ENCODE results near the gene CMC1. TPM values are rescaled to one million over a fixed set of nuclear protein-coding genes. Genes with fewer than 3 reads are reported as not detected.
"Not testable (repeated sequence)": the region's sequence is repeated elsewhere in the genome, so short reads cannot be mapped to it uniquely, and the experiment has no call there.

Gene CMC1
- total and polyA plus RNA-seq, 2 donors = 17.6 to 51.7 TPM

DNA sequence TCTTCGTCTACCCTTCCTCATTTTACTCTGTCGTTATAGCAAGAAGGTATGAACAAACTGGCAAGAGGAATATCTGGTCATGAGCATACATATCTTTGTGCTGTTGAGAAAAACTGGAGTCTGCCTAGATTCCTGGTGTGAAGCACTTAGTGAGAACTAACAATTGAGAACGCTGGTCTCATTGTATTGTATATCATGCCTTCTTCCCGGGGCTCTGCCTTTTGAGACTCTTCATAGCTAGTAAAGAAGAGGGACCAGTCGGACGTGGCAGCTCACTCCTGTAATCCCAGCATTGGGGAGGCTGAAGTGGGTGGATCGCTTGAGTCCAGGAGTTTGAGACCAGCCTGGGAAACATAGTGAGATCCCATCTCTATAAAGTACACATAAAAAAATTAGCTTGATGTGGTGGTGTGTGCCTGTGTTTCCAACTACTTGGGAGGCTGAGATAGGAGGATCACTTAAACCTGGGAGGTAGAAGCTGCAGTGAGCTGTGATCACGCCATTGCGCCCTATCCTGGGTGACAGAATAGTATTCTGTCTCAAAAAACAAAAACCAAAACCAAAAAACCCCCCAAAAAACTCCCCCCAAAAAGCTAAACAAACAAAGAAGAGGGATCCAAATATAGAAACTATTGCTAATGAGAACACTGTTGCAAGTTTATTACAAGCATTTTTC, 11.8 kb downstream of the CMC1 start:
- Histone ChIP-seq H3K27ac (ENCODE audit: low read depth in 1 of 2, low read length in 1 of 2) (no peak overlapping the region), H3K9me3 (ENCODE audit: control insufficient read depth in 2 of 2, insufficient read depth in 1 of 2, low read length in 1 of 2) (no peaks in the 10 kb centered on the region), H3K27me3 (ENCODE audit: control insufficient read depth in 2 of 2, insufficient read depth in 1 of 2, low read length in 1 of 2) (no peaks in the 10 kb centered on the region), H3K36me3 (ENCODE audit: control insufficient read depth in 2 of 2, insufficient read depth in 2 of 2, low read length in 1 of 2) (no peaks in the 10 kb centered on the region), H3K4me3 (ENCODE audit: low read length in 2 of 2) (no peak overlapping the region), H3K4me1 (ENCODE audit: control insufficient read depth in 2 of 2, insufficient read depth in 2 of 2, low read length in 2 of 2) (peaks cover 0 to 2% of the 10 kb centered on the region in 2 donors)
- WGBS = 97% methylated on average over 9 of the region's 9 CpGs
- no peak for DNase-seq (ENCODE audit: low read depth in 6 of 9, low spot score in 9 of 9)

DNA sequence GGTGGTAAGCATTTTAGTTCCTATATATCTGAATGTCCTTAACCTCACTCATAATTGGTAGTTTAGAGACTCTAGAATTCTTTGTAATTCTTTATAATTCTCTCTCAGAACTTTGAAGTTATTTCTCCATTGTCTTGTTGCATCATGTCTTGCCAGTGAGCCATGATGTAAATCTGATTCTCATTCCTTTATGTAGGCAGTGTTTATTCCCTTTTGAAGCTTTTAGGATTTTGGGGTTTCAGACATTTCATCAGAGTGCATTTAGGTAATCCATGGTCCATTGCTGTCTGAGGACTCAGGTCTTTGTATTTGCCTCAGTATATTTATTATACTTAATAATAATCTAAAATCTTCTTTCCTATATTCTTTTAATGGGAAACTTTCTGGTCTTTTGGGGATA, 20.6 kb downstream of the CMC1 start:
- Histone ChIP-seq H3K36me3 (ENCODE audit: control insufficient read depth in 2 of 2, insufficient read depth in 2 of 2, low read length in 1 of 2) (peaks cover 0 to 3% of the 10 kb centered on the region in 2 donors), H3K4me3 (ENCODE audit: low read length in 2 of 2) (no peak overlapping the region), H3K4me1 (ENCODE audit: control insufficient read depth in 2 of 2, insufficient read depth in 2 of 2, low read length in 2 of 2) (no peaks in the 10 kb centered on the region), H3K27me3 (ENCODE audit: control insufficient read depth in 2 of 2, insufficient read depth in 1 of 2, low read length in 1 of 2) (no peaks in the 10 kb centered on the region), H3K9me3 (ENCODE audit: control insufficient read depth in 2 of 2, insufficient read depth in 1 of 2, low read length in 1 of 2) (no peaks in the 10 kb centered on the region), H3K27ac (ENCODE audit: low read depth in 1 of 2, low read length in 1 of 2) (no peak overlapping the region)
- no peak for DNase-seq (ENCODE audit: low read depth in 6 of 9, low spot score in 9 of 9)

DNA sequence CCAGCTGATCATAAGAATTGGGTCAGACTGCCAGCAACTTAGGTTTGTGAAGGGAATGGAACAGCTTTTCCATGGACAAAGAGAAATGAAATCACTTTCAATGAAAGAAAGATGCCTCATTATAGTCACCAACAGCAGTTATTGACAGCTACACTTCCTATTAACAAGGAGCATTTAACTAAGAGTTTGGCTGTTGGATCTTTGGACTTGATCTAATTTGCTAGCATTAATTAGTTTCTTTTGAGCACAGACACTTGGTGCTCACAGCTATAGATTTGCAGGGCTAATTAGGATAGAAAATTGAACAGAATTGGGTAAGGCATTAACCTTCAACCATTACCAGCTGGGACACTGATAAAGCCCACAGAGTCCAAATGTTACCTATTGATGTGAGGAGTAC, 24.2 kb downstream of the CMC1 start:
- Histone ChIP-seq H3K36me3 (ENCODE audit: control insufficient read depth in 2 of 2, insufficient read depth in 2 of 2, low read length in 1 of 2) (peaks cover 5 to 6% of the 10 kb centered on the region in 2 donors), H3K27me3 (ENCODE audit: control insufficient read depth in 2 of 2, insufficient read depth in 1 of 2, low read length in 1 of 2) (no peaks in the 10 kb centered on the region), H3K4me1 (ENCODE audit: control insufficient read depth in 2 of 2, insufficient read depth in 2 of 2, low read length in 2 of 2) (no peaks in the 10 kb centered on the region), H3K4me3 (ENCODE audit: low read length in 2 of 2) (no peak overlapping the region), H3K9me3 (ENCODE audit: control insufficient read depth in 2 of 2, insufficient read depth in 1 of 2, low read length in 1 of 2) (no peaks in the 10 kb centered on the region), H3K27ac (ENCODE audit: low read depth in 1 of 2, low read length in 1 of 2) (no peak overlapping the region)
- no peak for DNase-seq (ENCODE audit: low read depth in 6 of 9, low spot score in 9 of 9)

DNA sequence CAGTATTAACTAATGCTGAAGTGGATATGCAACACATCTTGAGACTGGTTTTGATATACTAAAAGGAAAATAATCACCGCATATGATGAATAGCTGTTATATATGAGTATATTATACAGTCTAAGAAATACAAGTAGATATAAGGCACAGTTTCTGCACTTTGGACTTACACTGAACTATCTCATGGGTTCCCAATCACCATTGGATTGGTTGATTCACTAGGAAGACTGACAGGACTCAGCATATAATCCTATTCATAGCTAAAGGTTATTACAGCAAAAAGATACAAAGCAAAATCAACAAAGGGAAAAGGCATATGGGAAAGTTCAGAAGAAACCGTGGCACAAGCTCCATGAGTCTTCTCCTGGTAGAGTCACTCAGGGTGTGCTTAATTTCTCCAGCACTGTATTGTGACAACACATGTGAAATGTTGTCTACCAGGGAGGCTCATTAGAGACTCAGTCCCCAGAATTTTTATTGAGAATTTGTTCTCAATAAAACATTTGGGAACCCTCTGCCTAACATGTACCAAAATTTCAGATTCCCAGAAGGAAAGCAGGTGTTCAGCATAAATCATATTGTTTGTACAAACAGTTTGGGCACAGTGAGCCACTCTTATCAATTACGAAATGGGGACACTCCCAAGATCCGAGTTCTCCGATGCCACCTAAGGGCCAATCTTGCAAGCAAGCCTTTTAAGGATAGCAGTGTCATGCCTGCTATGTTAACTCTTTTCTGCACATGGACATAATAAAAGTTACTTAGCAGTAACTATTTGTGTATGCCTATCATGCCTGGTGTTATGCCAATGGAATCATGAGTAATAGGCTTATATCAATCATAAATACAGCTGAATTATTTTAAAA, 26.8 kb downstream of the CMC1 start:
- Histone ChIP-seq H3K27ac (ENCODE audit: low read depth in 1 of 2, low read length in 1 of 2) (no peak overlapping the region), H3K4me1 (ENCODE audit: control insufficient read depth in 2 of 2, insufficient read depth in 2 of 2, low read length in 2 of 2) (no peaks in the 10 kb centered on the region), H3K36me3 (ENCODE audit: control insufficient read depth in 2 of 2, insufficient read depth in 2 of 2, low read length in 1 of 2) (peaks cover 6 to 9% of the 10 kb centered on the region in 2 donors), H3K9me3 (ENCODE audit: control insufficient read depth in 2 of 2, insufficient read depth in 1 of 2, low read length in 1 of 2) (no peaks in the 10 kb centered on the region), H3K27me3 (ENCODE audit: control insufficient read depth in 2 of 2, insufficient read depth in 1 of 2, low read length in 1 of 2) (no peaks in the 10 kb centered on the region), H3K4me3 (ENCODE audit: low read length in 2 of 2) (no peak overlapping the region)
- WGBS = 95% methylated on average over 5 of the region's 5 CpGs
- DNase-seq (ENCODE audit: low read depth in 6 of 9, low spot score in 9 of 9) = no peak

DNA sequence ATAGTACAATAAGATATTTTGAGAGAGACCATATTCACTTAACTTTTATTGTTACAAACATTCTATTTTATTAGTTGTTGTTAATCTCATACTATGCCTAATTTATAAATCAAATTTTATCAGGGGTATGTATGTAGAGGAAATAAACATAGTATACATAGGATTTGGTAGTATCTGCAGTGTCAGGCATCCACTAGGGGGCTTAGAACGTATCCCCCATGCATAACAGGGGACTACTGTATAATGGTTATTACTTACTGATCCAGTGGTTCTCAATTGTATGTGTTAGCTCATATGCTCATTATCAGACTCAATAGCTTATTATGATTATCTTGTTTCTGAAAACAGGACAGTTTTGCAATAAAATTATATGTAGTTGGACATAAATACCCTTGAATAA, 27.6 kb downstream of the CMC1 start:
- 91% methylated on average over 1 of the region's 1 CpG for WGBS
- Histone ChIP-seq H3K36me3 (ENCODE audit: control insufficient read depth in 2 of 2, insufficient read depth in 2 of 2, low read length in 1 of 2) (peaks cover 5 to 9% of the 10 kb centered on the region in 2 donors), H3K4me3 (ENCODE audit: low read length in 2 of 2) (no peak overlapping the region)

DNA sequence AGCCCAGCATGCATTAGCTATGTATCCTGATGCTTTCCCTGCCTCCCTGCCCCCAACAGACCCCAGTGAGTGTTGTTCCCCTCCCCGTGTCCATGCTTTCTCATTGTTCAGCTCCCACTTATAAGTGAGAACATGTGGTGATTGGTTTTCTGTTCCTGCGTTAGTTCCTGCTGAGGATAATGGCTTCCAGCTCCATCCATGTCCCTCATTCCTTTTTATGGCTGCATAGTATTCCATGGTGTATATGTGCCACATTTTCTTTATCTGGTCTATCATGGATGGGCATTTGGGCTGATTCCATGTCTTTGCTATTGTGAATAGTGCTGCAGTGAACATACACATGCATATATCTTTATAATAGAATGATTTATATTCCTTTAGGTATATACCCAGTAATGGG, 28.5 kb downstream of the CMC1 start:
- H3K4me1 ChIP-seq (ENCODE audit: control insufficient read depth in 2 of 2, insufficient read depth in 2 of 2, low read length in 2 of 2); DNase-seq (ENCODE audit: low read depth in 6 of 9, low spot score in 9 of 9); H3K36me3 ChIP-seq (ENCODE audit: control insufficient read depth in 2 of 2, insufficient read depth in 2 of 2, low read length in 1 of 2); H3K9me3 ChIP-seq (ENCODE audit: control insufficient read depth in 2 of 2, insufficient read depth in 1 of 2, low read length in 1 of 2); H3K4me3 ChIP-seq (ENCODE audit: low read length in 2 of 2); H3K27ac ChIP-seq (ENCODE audit: low read depth in 1 of 2, low read length in 1 of 2); H3K27me3 ChIP-seq (ENCODE audit: control insufficient read depth in 2 of 2, insufficient read depth in 1 of 2, low read length in 1 of 2): not testable (repeated sequence)
- whole genome bisulfite sequencing = 98% methylated on average over 2 of the region's 2 CpGs

More for the DNA sequence above, 27.6 kb downstream of the CMC1 start:
- no peaks in the 10 kb centered on the region for H3K9me3 ChIP-seq (ENCODE audit: control insufficient read depth in 2 of 2, insufficient read depth in 1 of 2, low read length in 1 of 2)
- H3K27ac ChIP-seq (ENCODE audit: low read depth in 1 of 2, low read length in 1 of 2) = no peak overlapping the region
- no peaks in the 10 kb centered on the region for H3K27me3 ChIP-seq (ENCODE audit: control insufficient read depth in 2 of 2, insufficient read depth in 1 of 2, low read length in 1 of 2)
- H3K4me1 ChIP-seq (ENCODE audit: control insufficient read depth in 2 of 2, insufficient read depth in 2 of 2, low read length in 2 of 2) = no peaks in the 10 kb centered on the region
- no peak for DNase-seq (ENCODE audit: low read depth in 6 of 9, low spot score in 9 of 9)

DNA sequence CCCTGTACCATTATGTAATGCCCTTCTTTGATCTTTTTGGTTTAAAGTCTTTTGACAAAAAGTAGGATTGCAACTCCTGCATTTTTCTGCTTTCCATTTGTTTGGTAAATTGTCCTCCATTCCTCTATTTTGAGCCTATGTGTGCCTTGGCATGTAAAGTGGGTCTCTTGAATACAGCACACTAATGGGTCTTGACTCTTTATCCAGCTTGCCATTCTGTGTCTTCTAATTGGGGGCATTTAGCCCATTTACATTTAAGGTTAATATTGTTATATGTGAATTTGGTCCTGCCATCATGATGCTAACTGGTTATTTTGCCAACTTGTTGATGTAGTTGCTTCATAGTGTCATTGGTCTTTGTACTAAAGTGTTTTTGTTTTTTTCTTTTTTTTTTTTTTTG, 32.4 kb downstream of the CMC1 start:
- DNase-seq (ENCODE audit: low read depth in 6 of 9, low spot score in 9 of 9) = no peak
- H3K9me3 ChIP-seq (ENCODE audit: control insufficient read depth in 2 of 2, insufficient read depth in 1 of 2, low read length in 1 of 2) = peaks cover 0 to 3% of the 10 kb centered on the region in 2 donors
- H3K27me3 ChIP-seq (ENCODE audit: control insufficient read depth in 2 of 2, insufficient read depth in 1 of 2, low read length in 1 of 2) = no peaks in the 10 kb centered on the region
- no peaks in the 10 kb centered on the region for H3K4me1 ChIP-seq (ENCODE audit: control insufficient read depth in 2 of 2, insufficient read depth in 2 of 2, low read length in 2 of 2)
- H3K27ac ChIP-seq (ENCODE audit: low read depth in 1 of 2, low read length in 1 of 2) = no peak overlapping the region
- peaks cover 12% of the 10 kb centered on the region in 2 donors for H3K36me3 ChIP-seq (ENCODE audit: control insufficient read depth in 2 of 2, insufficient read depth in 2 of 2, low read length in 1 of 2)
- no peak overlapping the region for H3K4me3 ChIP-seq (ENCODE audit: low read length in 2 of 2)

DNA sequence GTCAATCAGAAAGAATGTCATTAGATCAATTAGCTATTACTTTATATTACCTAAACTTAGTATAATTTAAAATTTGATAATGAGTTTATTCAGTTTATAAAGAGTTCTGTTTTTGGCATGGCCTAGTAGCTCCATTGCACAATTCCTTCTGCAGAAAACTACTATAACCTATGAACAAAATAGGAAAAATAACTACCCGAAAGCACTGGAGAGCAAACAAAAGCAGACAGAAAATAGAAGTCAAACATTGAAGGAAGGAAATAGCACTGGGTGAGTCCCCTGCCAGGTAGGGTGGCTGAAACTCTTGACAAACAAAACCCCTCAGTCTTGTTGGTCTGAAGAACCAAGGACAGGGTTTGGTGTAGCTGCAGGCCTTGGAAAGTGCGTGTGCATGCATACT, 37.5 kb downstream of the CMC1 start:
- Histone ChIP-seq H3K36me3 (ENCODE audit: control insufficient read depth in 2 of 2, insufficient read depth in 2 of 2, low read length in 1 of 2) (peaks cover 3 to 10% of the 10 kb centered on the region in 2 donors), H3K4me1 (ENCODE audit: control insufficient read depth in 2 of 2, insufficient read depth in 2 of 2, low read length in 2 of 2) (no peaks in the 10 kb centered on the region), H3K9me3 (ENCODE audit: control insufficient read depth in 2 of 2, insufficient read depth in 1 of 2, low read length in 1 of 2) (peaks cover 0 to 3% of the 10 kb centered on the region in 2 donors), H3K27me3 (ENCODE audit: control insufficient read depth in 2 of 2, insufficient read depth in 1 of 2, low read length in 1 of 2) (no peaks in the 10 kb centered on the region), H3K27ac (ENCODE audit: low read depth in 1 of 2, low read length in 1 of 2) (no peak overlapping the region), H3K4me3 (ENCODE audit: low read length in 2 of 2) (no peak overlapping the region)
- no peak for DNase-seq (ENCODE audit: low read depth in 6 of 9, low spot score in 9 of 9)
- WGBS = over 99% methylated on average over 2 of the region's 2 CpGs

DNA sequence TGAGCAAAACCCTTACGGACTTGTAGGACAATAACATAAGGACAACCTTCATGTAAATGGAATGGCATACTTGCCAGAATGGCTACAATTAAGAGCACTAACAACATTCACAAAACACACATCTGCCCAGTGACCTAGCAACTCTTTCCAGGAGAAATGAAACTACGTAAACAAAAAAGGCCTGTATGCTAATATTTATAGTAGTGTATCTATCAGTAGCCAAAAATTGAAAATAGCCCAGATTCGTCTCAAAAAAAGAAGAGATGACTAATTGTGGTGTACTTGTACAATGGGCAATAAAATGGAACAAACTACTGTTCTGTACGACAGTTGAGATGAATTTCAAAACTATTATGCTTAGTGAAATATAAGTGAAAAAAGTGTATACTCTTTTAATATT, 38.4 kb downstream of the CMC1 start:
- 85% methylated on average over 4 of the region's 4 CpGs for WGBS
- DNase-seq (ENCODE audit: low read depth in 6 of 9, low spot score in 9 of 9) = no peak
- Histone ChIP-seq H3K27ac (ENCODE audit: low read depth in 1 of 2, low read length in 1 of 2) (no peak overlapping the region), H3K36me3 (ENCODE audit: control insufficient read depth in 2 of 2, insufficient read depth in 2 of 2, low read length in 1 of 2) (peaks cover 3 to 9% of the 10 kb centered on the region in 2 donors), H3K4me3 (ENCODE audit: low read length in 2 of 2) (no peak overlapping the region), H3K27me3 (ENCODE audit: control insufficient read depth in 2 of 2, insufficient read depth in 1 of 2, low read length in 1 of 2) (no peaks in the 10 kb centered on the region), H3K9me3 (ENCODE audit: control insufficient read depth in 2 of 2, insufficient read depth in 1 of 2, low read length in 1 of 2) (no peaks in the 10 kb centered on the region), H3K4me1 (ENCODE audit: control insufficient read depth in 2 of 2, insufficient read depth in 2 of 2, low read length in 2 of 2) (no peaks in the 10 kb centered on the region)

Data from thymus (tissue), 11 donors.